ENCODE results near the gene GLIPR1L1. TPM values are rescaled to one million over a fixed set of nuclear protein-coding genes. Genes with fewer than 3 reads are reported as not detected.

GLIPR1L1 gene
- total and polyA plus RNA-seq, 4 donors, result 0.66 to 1.1 TPM; not detected in 2

Other genes starting within 250 kb of the GLIPR1L1 start
- gene KCNC2, start 124.8 kb upstream of the GLIPR1L1 start, total RNA-seq, result 10 to 100 TPM in 1 of 2 donors, 1 to 10 TPM in 1; 3.2 to 23.2 TPM
- gene KCNC2, start 124.8 kb upstream of the GLIPR1L1 start, polyA plus RNA-seq (ENCODE audit: insufficient read length in 2 of 2), result 10 to 100 TPM; 13.3 to 16.0 TPM
- gene CAPS2, start 4.3 kb upstream of the GLIPR1L1 start, total RNA-seq, result 10 to 100 TPM; 13.2 to 22.9 TPM
- 10 to 100 TPM; 10.5 to 13.6 TPM for gene CAPS2, start 4.3 kb upstream of the GLIPR1L1 start, polyA plus RNA-seq (ENCODE audit: insufficient read length in 2 of 2)
- gene GLIPR1L2, start 56.4 kb downstream of the GLIPR1L1 start, total RNA-seq, result 1 to 10 TPM; 3.9 to 5.2 TPM
- 1 to 10 TPM; 4.8 to 5.8 TPM for gene GLIPR1L2, start 56.4 kb downstream of the GLIPR1L1 start, polyA plus RNA-seq (ENCODE audit: insufficient read length in 2 of 2)
- 10 to 100 TPM; 15.0 to 20.7 TPM for gene GLIPR1, start 146.1 kb downstream of the GLIPR1L1 start, total RNA-seq
- 10 to 100 TPM; 12.4 to 15.9 TPM for gene GLIPR1, start 146.1 kb downstream of the GLIPR1L1 start, polyA plus RNA-seq (ENCODE audit: insufficient read length in 2 of 2)
- gene KRR1, start 176.9 kb downstream of the GLIPR1L1 start, total RNA-seq, result 10 to 100 TPM; 36.5 to 79.5 TPM
- 10 to 100 TPM; 30.5 to 44.5 TPM for gene KRR1, start 176.9 kb downstream of the GLIPR1L1 start, polyA plus RNA-seq (ENCODE audit: insufficient read length in 2 of 2)

Measured in spinal cord (tissue), 4 donors.